K562 (cell line): Measurements from ENCODE around the gene GRXCR2. TPM values are rescaled to one million over a fixed set of nuclear protein-coding genes. Genes with fewer than 3 reads are reported as not detected.

Experiments used
- ATAC-seq: fragments of 200-7000 bp; cut with Tn5 transposase; 3 replicates; pipeline ENCODE4 v1.9.1; 2020; ENCODE audit warnings: moderate library complexity
- BruUV-seq: library from RNA; stranded (reverse); fragments of 400-500 nt; replicated peaks from 2 replicates; lab custom pipeline; 2021; lab: Mats Ljungman, UMichigan
- CTCF ChIA-PET: fragments of 300-600 bp; formaldehyde crosslinking; extraction: SDS; loops from one replicate; lab custom pipeline; 2021; ENCODE audit warnings: low intra/inter-chr PET ratio; lab: Yijun Ruan, JAX
- POLR2A ChIA-PET: fragments of 300-600, 350-650 bp; sonication (Branson Sonifier 250); formaldehyde crosslinking; extraction: SDS; loops from one replicate; lab custom pipeline; 2021; ENCODE audit warnings: antibody characterized with exemption, inconsistent platforms; lab: Yijun Ruan, JAX
- DNase-seq, 4 experiments: peaks; one replicate each; pipeline versions ENCODE4 v3.0.0 to v3.0.0-alpha.2; 2011 to 2018; ENCODE audit warnings: low spot score in 3 of 4, mixed read lengths in 3 of 4; ENCODE audit errors: extremely low read depth in 1 of 4
- FAIRE-seq: peaks from 2 replicates; lab custom pipeline; 2011; peaks lifted over from hg19 to GRCh38; lab: Jason Lieb, UNC
- H2AFZ ChIP-seq: 2 replicates; pipeline ENCODE4 v1.6.0; 2011; ENCODE audit warnings: low read depth, low read length, control low read depth, inconsistent platforms
- H3K27ac ChIP-seq: fragments of 200-600 bp; 3 replicates; pipeline ENCODE4 v1.8.0; 2011; ENCODE audit warnings: low read depth, mild to moderate bottlenecking, control low read depth, inconsistent platforms, low read length, moderate library complexity, mixed read lengths; ENCODE audit errors: extremely low read depth
- H3K27me3 ChIP-seq, 2 experiments: fragments of 300-600 bp in 1 of 2; 2 replicates in 1 of 2; 3 replicates in 1 of 2; pipeline versions ENCODE4 v1.6.0 to v1.8.0; 2011; ENCODE audit warnings: inconsistent platforms in 2 of 2, low read length in 2 of 2, mild to moderate bottlenecking in 1 of 2, mixed read lengths in 1 of 2, moderate library complexity in 1 of 2; ENCODE audit not compliant: control insufficient read depth in 2 of 2, insufficient read depth in 2 of 2
- H3K36me3 ChIP-seq: fragments of 300-600 bp; 3 replicates; pipeline ENCODE4 v1.8.0; 2011; ENCODE audit warnings: mild to moderate bottlenecking, low read length, inconsistent platforms; ENCODE audit not compliant: control insufficient read depth, insufficient read depth
- H3K4me1 ChIP-seq, 2 experiments: fragments of 200-600 bp in 1 of 2; replicated peaks in 1 of 2; 2 replicates in 1 of 2; 3 replicates in 1 of 2; pipeline versions ENCODE4 v1.5.1 to v1.8.0; 2011; ENCODE audit warnings: inconsistent platforms in 2 of 2, low read length in 2 of 2, mild to moderate bottlenecking in 1 of 2, mixed read lengths in 1 of 2, moderate library complexity in 1 of 2; ENCODE audit not compliant: control insufficient read depth in 2 of 2, insufficient read depth in 2 of 2
- H3K4me2 ChIP-seq: 2 replicates; pipeline ENCODE4 v1.6.1; 2011; ENCODE audit warnings: low read length, control low read depth, inconsistent platforms, mixed read lengths; ENCODE audit not compliant: insufficient read depth
- H3K4me3 ChIP-seq: fragments of 200-600 bp; sonication (generic), shearing (Covaris generic); 2 replicates; pipeline ENCODE4 v1.5.1; 2016; ENCODE audit warnings: control low read depth, inconsistent platforms
- H3K79me2 ChIP-seq: fragments of 200-600 bp; 3 replicates; pipeline ENCODE4 v1.8.0; 2011; ENCODE audit warnings: low read length, inconsistent platforms; ENCODE audit not compliant: control insufficient read depth, insufficient read depth
- H3K9ac ChIP-seq, 2 experiments: 2 replicates each; pipeline versions ENCODE4 v1.6.0 to v1.6.1; 2011; ENCODE audit warnings: low read depth in 2 of 2, low read length in 2 of 2, control low read depth in 1 of 2, inconsistent platforms in 1 of 2, mild to moderate bottlenecking in 1 of 2, mixed read lengths in 1 of 2; ENCODE audit not compliant: insufficient read depth in 1 of 2
- H3K9me1 ChIP-seq: one replicate; pipeline ENCODE4 v1.6.0; 2011; ENCODE audit warnings: inconsistent platforms, mild to moderate bottlenecking, low read length, moderate library complexity; ENCODE audit not compliant: control insufficient read depth, insufficient read depth
- H3K9me3 ChIP-seq: replicated peaks from 2 replicates; pipeline ENCODE4 v1.5.1; 2011; ENCODE audit warnings: low read depth, low read length, inconsistent platforms; ENCODE audit not compliant: control insufficient read depth, insufficient read depth
- H4K20me1 ChIP-seq: replicated peaks from 2 replicates; pipeline ENCODE4 v1.6.1; 2011; ENCODE audit warnings: low read length, inconsistent platforms, mixed read lengths; ENCODE audit not compliant: control insufficient read depth, insufficient read depth
- DEAF1 ChIP-seq: fragments of 450-650 bp; formaldehyde crosslinking; IDR thresholded peaks from 2 replicates; pipeline ENCODE4 v1.4.0; 2020; ENCODE audit warnings: mild to moderate bottlenecking, moderate library complexity
- HLTF ChIP-seq: fragments of 450-650 bp; IDR thresholded peaks from 2 replicates; pipeline ENCODE4 v1.6.1; 2016
- MCM5 ChIP-seq: fragments of 450-650 bp; IDR thresholded peaks from 2 replicates; pipeline ENCODE4 v1.6.1; 2016; ENCODE audit warnings: low read depth
- MLX ChIP-seq, 2 experiments: fragments of 450-650 bp in 1 of 2; sonication (generic) in 1 of 2; formaldehyde crosslinking; conservative IDR thresholded peaks; 2 replicates each; pipeline versions ENCODE4 v1.4.0 to v1.8.1; 2020 to 2022; ENCODE audit warnings: mild to moderate bottlenecking in 1 of 2, missing genetic modification reagents in 1 of 2
- SMARCA4 ChIP-seq: fragments of 450-650 bp; IDR thresholded peaks from 2 replicates; pipeline ENCODE4 v1.6.1; 2016
- ZC3H8 ChIP-seq: fragments of 450-650 bp; IDR thresholded peaks from 2 replicates; pipeline ENCODE4 v1.6.1; 2017
- ZMIZ1 ChIP-seq, 2 experiments: fragments of 150-350 bp in 1 of 2; IDR thresholded peaks; 2 replicates each; pipeline ENCODE4 v1.6.1; 2012 to 2016; ENCODE audit warnings: low read depth in 2 of 2, low read length in 2 of 2, mild to moderate bottlenecking in 1 of 2, moderate library complexity in 1 of 2
- ZNF592 ChIP-seq: fragments of 450-650 bp; IDR thresholded peaks from 2 replicates; pipeline ENCODE4 v1.6.1; 2017; ENCODE audit warnings: antibody characterized with exemption, mild to moderate bottlenecking
- WGBS: fragments of 100-300 bp; shearing (Covaris generic); methylation state at CpG from one replicate; pipeline ENCODE4 v1.1.6; 2016; ENCODE audit warnings: low coverage, mixed read lengths; ENCODE audit not compliant: insufficient coverage; ENCODE audit errors: missing lambda C conversion rate; 5-methylcytosine and 5-hydroxymethylcytosine counted together
- in situ Hi-C: fragments of 300-500 bp; cut with MboI; formaldehyde crosslinking; loops from 4 replicates; pipeline ENCODE4 v1.15.0; 2018; ENCODE audit warnings: inconsistent platforms, mixed read lengths
- intact Hi-C: fragments of 100-400 bp; cut with micrococcal nuclease; formaldehyde crosslinking; loops from 2 replicates; pipeline ENCODE4 v1.14.2; 2022
- polyA plus RNA-seq, 8 experiments: library from polyadenylated mRNA; depleted of rRNA in 4 of 8; stranded (reverse) in 5 of 8; unstranded in 3 of 8; fragments of >200 nt; fragmentation: Nextera tagmentation in 2 of 8; fragmentation: Illumina TruSeq in 1 of 8; extraction: Ambion mirVana in 2 of 8; extraction: Trizol in 1 of 8; gene quantifications; 2 replicates each; pipeline versions ENCODE4 v1.2.1 to v1.2.3, GENCODE V29; 2011 to 2014; ENCODE audit warnings: inconsistent platforms in 1 of 8, missing spikeins in 1 of 8
- total RNA-seq, 7 experiments: library from RNA; depleted of rRNA in 6 of 7; stranded (reverse); fragments of >200 nt in 6 of 7; fragmentation: Illumina TruSeq in 2 of 7; extraction: Trizol in 2 of 7; gene quantifications; 2 replicates each; pipeline versions ENCODE4 v1.2.1 to v1.2.3, GENCODE V29; 2011 to 2021; ENCODE audit warnings: low replicate concordance in 1 of 7
- TF ChIP-seq, protein P1 (sequence below): fragments of 250-450 bp; sonication (Bioruptor Pico); IDR thresholded peaks from 2 replicates; pipeline ENCODE4 v1.8.0; 2021; ENCODE audit warnings: moderate library complexity, mild to moderate bottlenecking, inconsistent platforms

Gene GRXCR2
- total and polyA plus RNA-seq, 9 of the 15 experiments (the other 6 are each of a cell fraction or from before 2014, with no cell fraction given) = not detected

DNA sequence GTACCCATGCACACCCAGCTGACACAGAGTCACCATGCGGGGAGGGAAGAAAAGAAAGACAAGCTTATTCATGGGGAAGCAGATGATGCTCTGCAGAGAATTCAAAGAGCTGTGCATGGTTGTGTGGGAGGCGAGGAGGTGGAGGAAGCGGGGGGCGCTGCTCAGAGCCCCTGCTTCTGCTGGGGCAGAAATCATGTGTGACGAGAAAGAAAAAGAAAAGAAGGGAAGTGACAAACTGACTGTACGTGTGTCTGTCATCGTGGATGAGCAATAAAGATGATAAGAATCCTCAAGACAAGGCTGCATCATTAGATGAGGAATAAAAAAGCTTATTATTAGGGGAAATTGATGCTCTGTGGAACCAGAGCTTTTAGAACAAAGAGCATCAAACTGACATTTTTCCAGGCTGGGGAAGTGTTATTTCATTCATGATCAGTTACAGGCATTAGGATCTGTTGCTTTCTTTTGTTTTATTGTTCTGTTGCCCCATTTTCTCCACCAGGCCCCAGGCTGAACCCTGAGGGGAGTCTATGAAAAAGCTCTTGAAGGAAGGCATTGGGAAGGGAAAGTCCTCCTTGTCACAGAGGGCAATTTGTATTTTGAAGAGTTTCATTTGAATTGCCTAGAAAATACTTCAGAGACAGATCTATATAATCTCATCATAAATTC, 43.3 kb upstream of the GRXCR2 start:
- 0% methylated on average over 6 of the region's 7 CpGs for WGBS
- no peaks in the 10 kb centered on the region for H3K4me1 ChIP-seq
- FAIRE-seq (no peak), DNase-seq (no peak), ATAC-seq (no peak)
- H3K79me2 ChIP-seq = no peaks in the 10 kb centered on the region
- CTCF ChIA-PET = no interaction called here
- POLR2A ChIA-PET = no interaction called here
- H3K36me3 ChIP-seq = no peaks in the 10 kb centered on the region
- no TSS peak for BruUV-seq
- no peaks in the 10 kb centered on the region for H3K9me3 ChIP-seq
- H3K27ac ChIP-seq = no peak overlapping the region
- H3K4me3 ChIP-seq = no peak overlapping the region
- no peaks in the 10 kb centered on the region for H4K20me1 ChIP-seq
- H3K4me2 ChIP-seq = no peak overlapping the region
- H3K9ac ChIP-seq = no peak overlapping the region
- peaks cover 17 to 24% of the 10 kb centered on the region in 2 experiments for H3K27me3 ChIP-seq
- H2AFZ ChIP-seq = no peak overlapping the region
- H3K9me1 ChIP-seq = no peaks in the 10 kb centered on the region
- in situ Hi-C loops (no loop called here), intact Hi-C loops (no loop called here)
- TF ChIP-seq, protein P1, sequence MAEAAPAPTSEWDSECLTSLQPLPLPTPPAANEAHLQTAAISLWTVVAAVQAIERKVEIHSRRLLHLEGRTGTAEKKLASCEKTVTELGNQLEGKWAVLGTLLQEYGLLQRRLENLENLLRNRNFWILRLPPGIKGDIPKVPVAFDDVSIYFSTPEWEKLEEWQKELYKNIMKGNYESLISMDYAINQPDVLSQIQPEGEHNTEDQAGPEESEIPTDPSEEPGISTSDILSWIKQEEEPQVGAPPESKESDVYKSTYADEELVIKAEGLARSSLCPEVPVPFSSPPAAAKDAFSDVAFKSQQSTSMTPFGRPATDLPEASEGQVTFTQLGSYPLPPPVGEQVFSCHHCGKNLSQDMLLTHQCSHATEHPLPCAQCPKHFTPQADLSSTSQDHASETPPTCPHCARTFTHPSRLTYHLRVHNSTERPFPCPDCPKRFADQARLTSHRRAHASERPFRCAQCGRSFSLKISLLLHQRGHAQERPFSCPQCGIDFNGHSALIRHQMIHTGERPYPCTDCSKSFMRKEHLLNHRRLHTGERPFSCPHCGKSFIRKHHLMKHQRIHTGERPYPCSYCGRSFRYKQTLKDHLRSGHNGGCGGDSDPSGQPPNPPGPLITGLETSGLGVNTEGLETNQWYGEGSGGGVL (CRISPR knock-in tag) = no peak
- TF ChIP-seq ZNF592 (no peak), SMARCA4 (no peak), MCM5 (no peak), MLX (CRISPR knock-in tag; conservative IDR thresholded peaks at IDR 0.05) (no peak), DEAF1 (CRISPR knock-in tag) (no peak), ZMIZ1 (IDR thresholded peaks at IDR 0.05; ENCODE audit: low read depth in 2 of 2, low read length in 2 of 2) (no peak), ZC3H8 (no peak), HLTF (no peak)
